BE2C (cell line): ENCODE data around the gene ATP5PO.

Experiments used
- DNase-seq: peaks from one replicate; pipeline ENCODE4 v3.0.0-alpha.2; 2020
- H3K27me3 ChIP-seq: fragments of 250-450 bp; sonication (Bioruptor Pico); 2 replicates; pipeline ENCODE4 v1.5.1; 2020; ENCODE audit warnings: mild to moderate bottlenecking
- H3K36me3 ChIP-seq: fragments of 250-450 bp; sonication (Bioruptor Pico); 2 replicates; pipeline ENCODE4 v1.5.1; 2020; ENCODE audit warnings: mild to moderate bottlenecking
- H3K4me1 ChIP-seq: fragments of 250-450 bp; sonication (Bioruptor Pico); 2 replicates; pipeline ENCODE4 v1.5.1; 2020
- H3K4me3 ChIP-seq: 2 replicates; pipeline ENCODE4 v1.5.1; 2011; ENCODE audit warnings: low read depth, low read length
- H3K9me3 ChIP-seq: fragments of 250-450 bp; sonication (Bioruptor Pico); 2 replicates; pipeline ENCODE4 v1.5.1; 2020
- TF ChIP-seq, protein P1 (sequence below): IDR thresholded peaks from 2 replicates; pipeline ENCODE4 v1.5.1; 2012; ENCODE audit warnings: mild to moderate bottlenecking, low read depth, low read length

ATP5PO gene

DNA sequence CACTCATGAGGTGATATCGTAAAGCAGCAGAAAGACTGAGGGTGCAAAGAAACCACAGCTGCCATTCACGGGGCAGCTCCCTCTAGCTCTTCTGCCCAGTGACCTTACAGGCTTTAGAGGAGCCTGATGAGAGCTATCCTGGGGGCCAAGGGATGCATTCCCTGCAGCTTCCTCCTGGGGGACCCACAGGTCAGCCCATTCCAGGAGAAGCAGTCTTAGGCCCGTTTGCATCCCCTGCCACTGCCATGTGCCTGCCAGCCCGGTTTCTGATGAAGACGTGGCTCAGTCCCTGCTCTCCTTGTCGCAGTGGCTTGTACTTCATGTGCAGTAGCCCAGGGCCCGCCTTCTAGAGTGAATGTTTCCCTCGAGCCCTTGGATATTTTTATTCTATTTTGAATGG lies 22.8 kb downstream of the ATP5PO start:
- H3K9me3 ChIP-seq: no peaks in the 10 kb centered on the region
- no peak overlapping the region for H3K4me3 ChIP-seq
- no peak for DNase-seq
- peaks cover 11% of the 10 kb centered on the region for H3K4me1 ChIP-seq
- no peaks in the 10 kb centered on the region for H3K36me3 ChIP-seq
- H3K27me3 ChIP-seq: no peaks in the 10 kb centered on the region
- TF ChIP-seq, protein P1, sequence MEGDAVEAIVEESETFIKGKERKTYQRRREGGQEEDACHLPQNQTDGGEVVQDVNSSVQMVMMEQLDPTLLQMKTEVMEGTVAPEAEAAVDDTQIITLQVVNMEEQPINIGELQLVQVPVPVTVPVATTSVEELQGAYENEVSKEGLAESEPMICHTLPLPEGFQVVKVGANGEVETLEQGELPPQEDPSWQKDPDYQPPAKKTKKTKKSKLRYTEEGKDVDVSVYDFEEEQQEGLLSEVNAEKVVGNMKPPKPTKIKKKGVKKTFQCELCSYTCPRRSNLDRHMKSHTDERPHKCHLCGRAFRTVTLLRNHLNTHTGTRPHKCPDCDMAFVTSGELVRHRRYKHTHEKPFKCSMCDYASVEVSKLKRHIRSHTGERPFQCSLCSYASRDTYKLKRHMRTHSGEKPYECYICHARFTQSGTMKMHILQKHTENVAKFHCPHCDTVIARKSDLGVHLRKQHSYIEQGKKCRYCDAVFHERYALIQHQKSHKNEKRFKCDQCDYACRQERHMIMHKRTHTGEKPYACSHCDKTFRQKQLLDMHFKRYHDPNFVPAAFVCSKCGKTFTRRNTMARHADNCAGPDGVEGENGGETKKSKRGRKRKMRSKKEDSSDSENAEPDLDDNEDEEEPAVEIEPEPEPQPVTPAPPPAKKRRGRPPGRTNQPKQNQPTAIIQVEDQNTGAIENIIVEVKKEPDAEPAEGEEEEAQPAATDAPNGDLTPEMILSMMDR: peak; percentile 11; the same call in 1 of the 2 replicates

DNA sequence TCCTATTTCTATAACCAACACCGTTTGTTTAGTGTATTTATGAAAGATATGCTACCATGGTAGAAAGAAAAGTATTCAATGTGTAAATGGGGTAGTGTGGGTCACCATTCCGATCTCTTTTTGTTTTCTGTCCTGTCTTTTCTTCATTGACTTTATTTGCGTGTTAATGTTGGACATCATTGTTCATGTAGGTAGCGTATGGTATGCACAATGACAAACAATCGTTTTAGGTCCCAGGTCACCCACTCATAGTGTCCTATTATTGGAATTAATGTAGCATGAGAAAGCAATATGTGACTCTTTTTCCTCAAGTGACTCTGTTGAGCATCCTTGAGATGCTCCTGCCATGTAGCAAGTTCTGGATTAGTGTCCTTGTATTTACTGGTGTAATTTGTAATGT lies 25.4 kb downstream of the ATP5PO start:
- Histone ChIP-seq H3K4me3 (no peak overlapping the region), H3K9me3 (no peaks in the 10 kb centered on the region), H3K27me3 (no peaks in the 10 kb centered on the region), H3K36me3 (no peaks in the 10 kb centered on the region), H3K4me1 (peaks cover 11% of the 10 kb centered on the region)
- TF ChIP-seq, protein P1: no peak
- no peak for DNase-seq

- TF ChIP-seq, protein P1: no peak
- no peaks in the 10 kb centered on the region for H3K36me3 ChIP-seq
These were observed 29.3 kb downstream of the ATP5PO start for GRCh38 chr21:33886321-33886720.

GRCh38 chr21:33885172-33885514 lies 30.5 kb downstream of the ATP5PO start:
- H3K36me3 ChIP-seq: no peaks in the 10 kb centered on the region
- H3K27me3 ChIP-seq: no peaks in the 10 kb centered on the region
- H3K4me3 ChIP-seq: no peak overlapping the region
- H3K9me3 ChIP-seq: no peaks in the 10 kb centered on the region
- DNase-seq: no peak
- TF ChIP-seq, protein P1: no peak
- no peaks in the 10 kb centered on the region for H3K4me1 ChIP-seq

More at GRCh38 chr21:33886321-33886720, 29.3 kb downstream of the ATP5PO start:
- no peaks in the 10 kb centered on the region for H3K4me1 ChIP-seq
- H3K4me3 ChIP-seq: no peak overlapping the region
- no peaks in the 10 kb centered on the region for H3K27me3 ChIP-seq
- H3K9me3 ChIP-seq: no peaks in the 10 kb centered on the region
- no peak for DNase-seq

DNA sequence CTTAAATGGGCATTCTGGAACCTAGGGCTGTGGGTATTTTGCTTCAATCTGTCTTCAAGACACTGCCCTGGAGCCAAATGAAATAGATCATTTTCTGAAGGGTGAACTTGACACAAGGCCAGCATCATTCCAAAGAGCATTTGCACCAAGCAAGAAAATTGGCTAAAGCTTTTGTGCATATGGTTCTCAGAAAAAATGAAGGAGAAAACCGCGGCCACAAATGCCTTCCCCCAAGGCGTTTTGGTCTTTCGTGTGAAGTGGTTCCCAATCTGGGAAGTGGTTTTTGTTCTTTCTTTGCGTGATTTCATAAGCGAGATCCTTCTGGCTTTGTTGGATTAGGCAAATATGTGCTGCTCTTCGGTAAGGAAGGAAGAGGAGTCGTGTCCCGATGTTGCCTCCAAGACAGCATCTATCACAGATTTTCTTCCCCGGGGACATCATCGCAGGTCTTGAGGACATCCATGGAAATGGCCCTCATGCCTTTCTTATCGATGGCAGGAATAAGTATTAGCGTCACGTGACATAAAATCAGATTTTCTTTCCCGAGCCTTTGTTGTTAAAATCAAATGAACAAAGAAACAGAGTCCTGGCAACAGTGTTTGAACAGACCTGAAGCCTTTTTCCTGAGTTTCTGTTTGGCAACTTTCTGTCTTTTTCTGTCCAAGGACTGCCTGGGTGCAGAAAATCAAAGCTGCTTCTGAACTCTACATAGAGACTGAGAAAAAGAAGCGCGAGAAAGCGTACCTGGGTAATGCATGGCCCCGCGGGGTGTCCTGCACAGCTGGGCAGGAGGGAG lies 31.0 kb downstream of the ATP5PO start:
- no peaks in the 10 kb centered on the region for H3K36me3 ChIP-seq
- TF ChIP-seq, protein P1: no peak
- no peak overlapping the region for H3K4me3 ChIP-seq
- H3K4me1 ChIP-seq: no peaks in the 10 kb centered on the region
- no peak for DNase-seq
- no peaks in the 10 kb centered on the region for H3K9me3 ChIP-seq
- H3K27me3 ChIP-seq: no peaks in the 10 kb centered on the region

DNA sequence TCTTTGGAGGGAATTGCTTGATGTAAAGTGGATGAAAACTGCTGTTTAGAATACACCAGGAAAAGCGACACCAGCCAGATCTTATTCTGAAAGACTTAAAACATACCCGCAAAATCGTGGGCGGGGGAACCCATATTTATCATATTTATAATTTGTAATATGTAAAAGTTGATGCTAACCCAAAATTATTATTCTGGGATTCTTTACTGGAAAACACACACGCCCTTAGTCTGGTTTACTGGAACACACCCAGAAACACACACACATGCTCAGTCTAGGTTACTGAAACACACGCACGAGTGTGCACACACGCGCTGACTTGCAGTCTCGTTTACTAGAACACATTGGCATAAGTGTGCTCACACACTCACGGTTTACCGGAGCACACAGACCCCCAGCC lies 32.5 kb downstream of the ATP5PO start:
- no peaks in the 10 kb centered on the region for H3K27me3 ChIP-seq
- no peak for DNase-seq

More for the DNA sequence above, 32.5 kb downstream of the ATP5PO start:
- H3K4me3 ChIP-seq: no peak overlapping the region
- H3K36me3 ChIP-seq: no peaks in the 10 kb centered on the region
- no peaks in the 10 kb centered on the region for H3K9me3 ChIP-seq
- H3K4me1 ChIP-seq: no peaks in the 10 kb centered on the region
- TF ChIP-seq, protein P1: no peak
